Measurements from ENCODE around the gene EML4. TPM values are rescaled to one million over a fixed set of nuclear protein-coding genes. Genes with fewer than 3 reads are reported as not detected.

EML4 gene
- total and polyA plus RNA-seq, 2 of the 13 experiments (the other 11 are each of a cell fraction or from before 2014, with no cell fraction given) = 243 to 476 TPM

- 0 out of 2 replicates have a peak, but pooled peaks have one; percentile 9 for TF ChIP-seq KIAA2018 (CRISPR knock-in tag; IDR thresholded peaks at IDR 0.05; ENCODE audit: borderline replicate concordance)
- TF ChIP-seq IRF2 (CRISPR knock-in tag; IDR thresholded peaks at IDR 0.05) = no peak
- TF ChIP-seq CHD4 (IDR thresholded peaks at IDR 0.05; ENCODE audit: borderline replicate concordance, low read length) = 0 out of 2 replicates have a peak, but pooled peaks have one; percentile 46
- TF ChIP-seq ZBTB7B (CRISPR knock-in tag; IDR thresholded peaks at IDR 0.05) = no peak
- no peak for TF ChIP-seq AHR (CRISPR knock-in tag; IDR thresholded peaks at IDR 0.05)
- no peak for TF ChIP-seq MED8 (CRISPR knock-in tag; IDR thresholded peaks at IDR 0.05; ENCODE audit: insufficient replicate concordance)
- TF ChIP-seq MXD3 (CRISPR knock-in tag; IDR thresholded peaks at IDR 0.05) = no peak
- TF ChIP-seq ZNF660 (CRISPR knock-in tag; IDR thresholded peaks at IDR 0.05; ENCODE audit: borderline replicate concordance, low read depth) = no peak
- peak; percentile 84; the same call in 1 of the 2 replicates for TF ChIP-seq SSRP1 (CRISPR knock-in tag; IDR thresholded peaks at IDR 0.05)
- peak in 1 of 2 experiments; percentile 54; a peak in 2 of 4 replicates for TF ChIP-seq POLR2A (IDR thresholded peaks at IDR 0.05; ENCODE audit: insufficient read depth in 1 of 2, low read depth in 2 of 2, low read length in 2 of 2)
- TF ChIP-seq SMARCE1 (IDR thresholded peaks at IDR 0.05; ENCODE audit: borderline replicate concordance) = no peak
- TF ChIP-seq ZNF704 (CRISPR knock-in tag; IDR thresholded peaks at IDR 0.05; ENCODE audit: borderline replicate concordance) = no peak
- 0 out of 2 replicates have a peak, but pooled peaks have one; percentile 5 for TF ChIP-seq ZBTB26 (CRISPR knock-in tag; IDR thresholded peaks at IDR 0.05; ENCODE audit: borderline replicate concordance)
- TF ChIP-seq SP4 (CRISPR knock-in tag; IDR thresholded peaks at IDR 0.05) = 0 out of 2 replicates have a peak, but pooled peaks have one; percentile 16
- peak; percentile 39; the same call in 1 of the 2 replicates for TF ChIP-seq POLR2AphosphoS5 (IDR thresholded peaks at IDR 0.05; ENCODE audit: low read depth, low read length)
- peak; percentile 52 for TF ChIP-seq RBM22 (optimal IDR thresholded peaks at IDR 0.05; ENCODE audit: low read length)
- TF ChIP-seq SNAPC2 (CRISPR knock-in tag; IDR thresholded peaks at IDR 0.05) = 0 out of 2 replicates have a peak, but pooled peaks have one; percentile 79
- TF ChIP-seq ZBTB33 (CRISPR knock-in tag; IDR thresholded peaks at IDR 0.05) = no peak
Measured at GRCh38 chr2:42136782-42137124, 32.4 kb upstream of the EML4 start (continued).

Data from HepG2 (cell line).